Mucosa of descending colon (tissue), 3 donors: ENCODE measurements around the gene NOX5. TPM values are rescaled to one million over a fixed set of nuclear protein-coding genes. Genes with fewer than 3 reads are reported as not detected.

Source experiments
- ATAC-seq: fragments of 200-7000 bp; cut with Tn5 transposase; one replicate; pipeline ENCODE4 v1.9.1; 2020; ENCODE audit warnings: mild to moderate bottlenecking, moderate library complexity
- DNase-seq, 3 donors: peaks; one replicate each; pipeline ENCODE4 v3.0.0-alpha.2; 2020
- H3K36me3 ChIP-seq: fragments of 200-600 bp; one replicate; pipeline ENCODE4 v1.8.0; 2021; ENCODE audit warnings: low read depth, mild to moderate bottlenecking
- H3K4me1 ChIP-seq: fragments of 200-600 bp; one replicate; pipeline ENCODE4 v1.8.0; 2021; ENCODE audit warnings: low read depth, mild to moderate bottlenecking
- H3K4me3 ChIP-seq: fragments of 200-600 bp; one replicate; pipeline ENCODE4 v1.8.0; 2021; ENCODE audit warnings: mild to moderate bottlenecking
- H3K9me3 ChIP-seq: fragments of 200-600 bp; one replicate; pipeline ENCODE4 v1.8.0; 2021; ENCODE audit warnings: mild to moderate bottlenecking
- intact Hi-C, 2 donors: fragments of 100-400 bp; cut with DNase I in 1 of 2; cut with micrococcal nuclease in 1 of 2; formaldehyde crosslinking; loops; one replicate each; pipeline versions ENCODE4 v1.11.0 to v1.11.1; 2022; cut with DNase I, micrococcal nuclease
- total RNA-seq, 3 donors: library from RNA; stranded (reverse); fragmentation: NEBNext Ultra II Directional in 2 of 3; extraction: Animal tissue kit (Norgen Biotek cat#: 25700) in 2 of 3; gene quantifications; one replicate each; pipeline versions ENCODE4 v1.2.1 to v1.2.4, GENCODE V29; 2021 to 2023
- TF ChIP-seq, protein P1 (sequence below): fragments of 200-600 bp; IDR thresholded peaks from one replicate; pipeline ENCODE4 v1.8.0; 2022; ENCODE audit warnings: antibody characterized with exemption, mild to moderate bottlenecking
- donor health status: DM: no; HTN: no; CAD: no; lungs with moderate emphysema.
- donor health status: DM: no; HTN: no; CAD: no.
- donor health status: DM: no; HTN: yes; CAD: no.

Gene NOX5
- total RNA-seq, 3 donors from 2014 or later: 0.13 to 0.17 TPM; not detected in 1

DNA sequence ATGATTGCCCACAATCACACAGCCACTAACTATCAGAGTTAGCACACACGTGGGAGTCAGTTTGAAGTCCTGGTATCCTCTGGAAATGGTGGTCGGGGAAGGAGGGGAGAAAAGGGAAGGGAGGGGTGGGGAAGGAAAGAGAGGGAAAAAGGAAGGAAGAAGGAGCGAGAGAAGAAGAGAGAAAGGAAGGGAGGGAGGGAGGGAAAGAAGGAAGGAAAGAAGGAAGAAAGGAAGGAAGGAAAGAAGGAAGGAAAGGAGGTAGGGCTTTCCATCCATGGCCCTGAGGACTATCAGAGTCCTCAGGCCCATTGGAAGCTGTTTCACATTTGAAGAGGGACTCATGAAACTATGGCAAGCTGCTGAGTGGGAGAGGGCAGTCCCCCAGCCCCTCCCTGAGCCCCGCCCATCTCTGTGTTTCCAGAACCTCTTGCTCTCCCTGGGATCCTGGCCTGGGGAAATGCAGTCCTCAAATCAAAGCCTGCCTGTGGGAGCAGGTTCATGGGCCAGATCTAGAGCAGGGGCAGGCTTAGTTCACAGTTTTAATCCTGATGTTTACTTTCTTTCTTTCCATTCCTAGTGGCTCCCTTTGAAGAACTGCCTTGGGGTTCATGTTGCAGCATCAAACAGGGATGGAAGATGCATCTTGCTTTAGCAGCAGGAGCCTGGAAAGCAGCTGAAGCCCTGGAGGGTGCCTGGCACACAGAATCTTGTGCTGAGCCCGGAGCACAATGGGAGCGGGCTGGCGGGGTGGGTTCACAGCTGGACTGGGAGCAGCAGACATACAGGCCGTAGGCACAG is 79.8 kb downstream of the NOX5 start:
- H3K4me3 ChIP-seq: no peak overlapping the region
- TF ChIP-seq, protein P1, sequence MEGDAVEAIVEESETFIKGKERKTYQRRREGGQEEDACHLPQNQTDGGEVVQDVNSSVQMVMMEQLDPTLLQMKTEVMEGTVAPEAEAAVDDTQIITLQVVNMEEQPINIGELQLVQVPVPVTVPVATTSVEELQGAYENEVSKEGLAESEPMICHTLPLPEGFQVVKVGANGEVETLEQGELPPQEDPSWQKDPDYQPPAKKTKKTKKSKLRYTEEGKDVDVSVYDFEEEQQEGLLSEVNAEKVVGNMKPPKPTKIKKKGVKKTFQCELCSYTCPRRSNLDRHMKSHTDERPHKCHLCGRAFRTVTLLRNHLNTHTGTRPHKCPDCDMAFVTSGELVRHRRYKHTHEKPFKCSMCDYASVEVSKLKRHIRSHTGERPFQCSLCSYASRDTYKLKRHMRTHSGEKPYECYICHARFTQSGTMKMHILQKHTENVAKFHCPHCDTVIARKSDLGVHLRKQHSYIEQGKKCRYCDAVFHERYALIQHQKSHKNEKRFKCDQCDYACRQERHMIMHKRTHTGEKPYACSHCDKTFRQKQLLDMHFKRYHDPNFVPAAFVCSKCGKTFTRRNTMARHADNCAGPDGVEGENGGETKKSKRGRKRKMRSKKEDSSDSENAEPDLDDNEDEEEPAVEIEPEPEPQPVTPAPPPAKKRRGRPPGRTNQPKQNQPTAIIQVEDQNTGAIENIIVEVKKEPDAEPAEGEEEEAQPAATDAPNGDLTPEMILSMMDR: no peak
- DNase-seq (no peak), ATAC-seq (no peak)
- no peaks in the 10 kb centered on the region for H3K9me3 ChIP-seq
- intact Hi-C loops: no loop called here
- H3K36me3 ChIP-seq: no peaks in the 10 kb centered on the region
- no peaks in the 10 kb centered on the region for H3K4me1 ChIP-seq

DNA sequence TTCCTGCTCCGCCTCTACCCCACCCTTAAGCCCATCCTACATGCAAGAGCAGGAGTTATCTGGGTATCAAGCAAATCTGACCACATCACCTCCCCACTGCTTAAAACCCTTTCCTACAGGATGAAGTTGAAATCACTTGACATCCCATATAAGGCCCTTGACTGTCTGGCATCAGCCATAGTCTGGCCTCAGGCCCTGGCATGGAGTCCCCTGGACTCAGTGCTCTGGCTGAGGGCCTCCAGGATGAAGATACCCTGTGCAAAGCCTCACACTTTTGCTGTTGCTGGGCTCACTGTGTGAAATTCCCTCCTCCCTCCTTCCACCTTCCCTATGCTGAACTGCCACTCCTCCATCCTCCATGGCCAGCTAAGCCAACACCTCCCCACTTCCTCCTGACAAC is 80.8 kb downstream of the NOX5 start:
- DNase-seq (no peak), ATAC-seq (no peak)
- H3K4me3 ChIP-seq: no peak overlapping the region
- no peaks in the 10 kb centered on the region for H3K9me3 ChIP-seq
- H3K4me1 ChIP-seq: no peaks in the 10 kb centered on the region
- no peaks in the 10 kb centered on the region for H3K36me3 ChIP-seq
- intact Hi-C loops: no loop called here
- TF ChIP-seq, protein P1: no peak

GRCh38 chr15:69096196-69096595 is 81.7 kb downstream of the NOX5 start:
- intact Hi-C loops: no loop called here
- DNase-seq (no peak), ATAC-seq (no peak)
- Histone ChIP-seq H3K36me3 (no peaks in the 10 kb centered on the region), H3K4me1 (no peaks in the 10 kb centered on the region), H3K4me3 (no peak overlapping the region), H3K9me3 (no peaks in the 10 kb centered on the region)
- TF ChIP-seq, protein P1: no peak

DNA sequence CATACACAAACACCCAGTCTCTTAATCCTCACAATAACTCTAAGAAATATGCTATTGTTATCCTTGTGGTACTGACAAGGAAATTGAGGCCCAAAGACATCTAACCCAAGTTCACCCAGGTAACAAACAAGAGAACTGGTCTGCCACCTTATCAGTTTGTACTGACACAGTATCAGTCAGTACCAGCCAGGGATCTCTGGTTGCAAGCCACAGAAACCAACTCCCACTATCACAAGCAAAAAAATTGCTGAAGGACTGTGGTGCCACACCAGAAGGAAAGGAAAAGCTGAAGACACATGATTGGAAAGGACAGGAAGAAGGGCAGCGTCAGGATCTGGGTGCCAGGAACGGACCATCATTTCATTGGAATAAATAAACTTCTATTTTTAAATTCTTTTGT is 82.1 kb downstream of the NOX5 start:
- DNase-seq: no peak
- Histone ChIP-seq H3K36me3 (no peaks in the 10 kb centered on the region), H3K9me3 (no peaks in the 10 kb centered on the region), H3K4me3 (no peak overlapping the region), H3K4me1 (no peaks in the 10 kb centered on the region)
- TF ChIP-seq, protein P1: no peak
- ATAC-seq: no peak
- intact Hi-C loops: no loop called here

- DNase-seq: no peak
- H3K4me1 ChIP-seq: no peaks in the 10 kb centered on the region
- TF ChIP-seq, protein P1: no peak
- no peaks in the 10 kb centered on the region for H3K36me3 ChIP-seq
- H3K9me3 ChIP-seq: no peaks in the 10 kb centered on the region
- no peak overlapping the region for H3K4me3 ChIP-seq
- intact Hi-C loops: no loop called here
- no peak for ATAC-seq
Measured at GRCh38 chr15:69098771-69099170, 84.3 kb downstream of the NOX5 start.

GRCh38 chr15:69099941-69100340 is 85.4 kb downstream of the NOX5 start:
- H3K4me1 ChIP-seq: no peaks in the 10 kb centered on the region
- DNase-seq (no peak), ATAC-seq (no peak)
- H3K4me3 ChIP-seq: no peak overlapping the region
- no peaks in the 10 kb centered on the region for H3K9me3 ChIP-seq
- TF ChIP-seq, protein P1: no peak
- H3K36me3 ChIP-seq: no peaks in the 10 kb centered on the region
- intact Hi-C loops: no loop called here
